Frontal cortex (tissue), 4 donors: ENCODE measurements around the gene CDHR3. TPM values are rescaled to one million over a fixed set of nuclear protein-coding genes. Genes with fewer than 3 reads are reported as not detected.

Experiments used
- DNase-seq, 2 donors: peaks; one replicate each; pipeline ENCODE4 v3.0.0; 2012; ENCODE audit warnings: low spot score in 2 of 2
- FAIRE-seq: peaks from 2 replicates; lab custom pipeline; 2012; peaks lifted over from hg19 to GRCh38; lab: Jason Lieb, UNC
- total RNA-seq: library from RNA; depleted of rRNA; stranded (reverse); fragments of >200 nt; gene quantifications from one replicate; pipeline ENCODE4 v1.2.3, GENCODE V29; 2014
- donor health status: control.
- donor health status: control.
- donor health status: control.

CDHR3 gene
- total RNA-seq, 1 donor from 2014 or later, result 11.4 TPM

DNA sequence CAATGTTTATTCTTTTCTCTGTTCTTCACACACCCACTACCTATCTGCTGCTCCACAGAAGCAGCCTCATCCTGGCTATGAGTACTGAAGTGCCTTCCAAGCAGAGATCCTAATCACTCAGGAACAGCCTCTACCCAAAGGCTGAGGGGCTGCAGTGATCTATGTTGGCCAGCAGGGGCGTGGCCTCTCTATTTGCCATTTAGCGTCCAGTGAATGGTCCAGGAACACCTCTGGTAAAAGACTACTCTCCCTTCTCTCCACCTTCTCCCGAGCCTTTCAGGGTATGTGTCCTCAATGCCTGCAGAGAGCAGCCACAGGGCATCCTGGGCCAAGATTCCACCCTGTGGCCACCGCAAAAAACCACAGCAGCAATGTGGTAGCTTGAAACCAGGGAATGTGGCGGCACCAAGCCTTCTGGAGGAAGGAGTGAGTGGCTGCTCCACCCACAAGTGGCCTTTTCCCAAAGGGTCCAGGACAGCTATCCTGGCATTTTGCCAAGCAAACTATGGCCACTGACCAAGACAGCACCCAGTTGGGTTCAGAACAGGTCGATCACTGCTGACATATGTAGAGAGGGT is 78.2 kb downstream of the CDHR3 start:
- DNase-seq (peak in 1 of 2 donors; percentile 47), FAIRE-seq (no peak)

DNA sequence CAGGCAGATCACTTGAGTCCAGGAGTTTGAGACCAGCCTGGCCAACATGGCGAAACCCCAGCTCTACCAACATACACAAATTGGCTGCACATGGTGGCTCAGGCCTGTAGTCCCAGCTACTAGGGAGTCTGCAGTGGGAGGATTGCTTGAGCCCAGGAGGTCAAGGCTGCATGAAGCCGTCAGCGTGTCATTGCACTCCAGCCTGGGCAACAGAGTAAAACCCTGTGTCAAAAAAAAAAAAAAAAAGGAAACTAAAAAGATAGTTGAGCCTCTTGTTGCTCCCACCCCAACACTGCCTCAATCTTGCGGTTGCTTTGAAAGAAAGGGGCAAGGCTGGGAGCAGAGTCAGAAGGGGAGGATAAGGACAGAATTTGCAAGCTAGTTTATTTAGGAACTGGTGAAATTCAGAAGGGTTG is 79.1 kb downstream of the CDHR3 start:
- no peak for FAIRE-seq
- no peak for DNase-seq

DNA sequence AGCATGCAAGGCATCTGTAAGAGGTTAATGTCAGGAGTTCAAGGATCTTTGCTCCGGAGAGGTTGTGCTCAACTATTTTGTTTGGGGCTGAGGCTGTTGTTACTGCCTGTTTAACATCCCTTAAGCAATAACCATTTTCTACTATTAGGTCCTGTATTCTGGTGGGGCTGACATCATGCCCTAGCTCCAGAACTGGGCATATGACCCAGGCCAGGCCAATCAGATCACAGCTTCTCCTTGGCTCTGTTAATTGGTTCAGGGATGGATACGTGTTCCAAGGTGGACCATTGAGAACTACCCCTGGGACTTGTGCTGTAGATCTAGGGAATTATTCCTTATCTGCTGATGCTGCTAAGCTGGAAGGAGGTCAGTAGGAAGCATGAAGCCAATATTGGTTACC is 82.1 kb downstream of the CDHR3 start:
- FAIRE-seq (no peak), DNase-seq (no peak)

DNA sequence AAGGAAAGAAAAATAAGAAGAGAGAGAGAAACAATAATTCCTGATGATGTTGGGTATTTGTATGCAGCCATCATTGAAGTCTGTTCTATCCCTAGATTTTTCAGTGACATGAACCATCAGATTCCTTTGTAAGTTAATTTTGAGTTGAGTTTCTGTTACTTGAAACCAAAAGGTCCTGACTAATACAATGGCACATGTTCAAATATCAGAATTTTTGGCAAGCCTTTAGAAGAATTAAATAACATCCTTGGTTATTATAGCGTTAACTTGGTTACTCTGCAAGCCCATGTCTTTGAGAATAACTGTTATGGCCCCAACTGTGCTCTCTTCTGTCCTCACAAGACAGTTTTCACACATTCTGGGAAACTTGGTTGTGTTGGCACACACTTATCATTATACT is 82.5 kb downstream of the CDHR3 start:
- no peak for FAIRE-seq

DNA sequence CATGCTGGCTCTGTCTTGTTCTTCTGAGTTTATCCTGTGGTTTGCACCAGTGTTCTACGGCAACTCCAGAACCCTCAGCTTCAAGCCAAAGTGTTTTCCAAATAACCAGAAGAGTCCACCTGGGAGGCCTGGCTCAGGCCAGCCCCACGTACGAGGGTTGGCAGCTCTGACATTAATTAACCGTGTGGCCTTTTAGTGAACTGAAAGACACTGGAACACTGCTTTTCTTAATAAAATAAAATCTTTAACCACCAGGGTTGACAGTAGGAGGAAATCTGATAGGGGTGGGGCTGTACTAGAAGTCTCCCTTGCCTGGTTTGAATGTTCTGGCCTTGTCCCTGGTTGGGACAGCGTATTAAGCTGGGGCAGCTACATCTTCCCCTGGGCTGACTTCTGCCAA is 84.1 kb downstream of the CDHR3 start:
- DNase-seq, result no peak

More for the DNA sequence above, 82.5 kb downstream of the CDHR3 start:
- no peak for DNase-seq

DNA sequence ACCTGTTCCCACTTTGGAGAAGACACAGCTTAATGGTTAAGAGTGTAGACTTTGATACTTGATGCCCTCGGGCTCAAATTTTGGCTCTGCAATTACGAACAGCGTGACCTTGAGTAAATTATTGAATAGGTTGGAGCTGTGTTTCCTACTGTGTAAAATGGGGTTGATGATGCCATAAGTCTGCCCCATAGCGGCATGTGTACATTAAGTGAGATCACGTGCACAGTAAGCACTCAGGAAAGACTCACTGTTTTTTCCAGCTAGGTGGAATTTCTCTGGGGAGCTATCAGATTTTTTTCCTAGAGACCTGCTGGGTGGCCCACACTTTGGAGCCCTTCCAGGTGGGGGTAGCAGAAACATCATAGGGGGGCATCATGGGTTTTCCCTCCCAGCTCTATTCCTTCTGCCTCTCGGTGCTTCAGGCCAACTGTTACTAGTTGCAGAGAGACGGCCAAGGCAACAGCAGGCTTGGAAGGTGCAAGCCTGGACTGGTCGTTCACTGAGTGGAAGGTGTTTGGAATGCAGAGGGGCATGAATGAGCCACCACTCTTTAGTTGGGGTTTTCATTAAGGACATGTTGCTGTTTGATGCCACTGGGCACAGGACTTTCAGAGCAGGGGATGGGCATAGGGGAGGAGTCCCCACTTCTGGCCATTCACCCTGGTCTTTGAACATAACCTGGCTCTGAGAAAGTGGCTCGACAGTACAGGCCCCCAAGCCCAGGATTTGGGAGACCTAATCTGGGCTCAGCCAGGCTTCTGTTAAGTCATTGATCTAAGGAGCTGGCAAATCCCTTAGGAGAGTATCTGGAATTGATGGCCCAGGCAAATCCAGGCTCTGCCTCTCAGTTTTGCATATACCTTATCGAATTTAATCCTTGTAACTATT is 85.0 kb downstream of the CDHR3 start:
- FAIRE-seq (no peak), DNase-seq (no peak)

More for the DNA sequence above, 84.1 kb downstream of the CDHR3 start:
- no peak for FAIRE-seq

DNA sequence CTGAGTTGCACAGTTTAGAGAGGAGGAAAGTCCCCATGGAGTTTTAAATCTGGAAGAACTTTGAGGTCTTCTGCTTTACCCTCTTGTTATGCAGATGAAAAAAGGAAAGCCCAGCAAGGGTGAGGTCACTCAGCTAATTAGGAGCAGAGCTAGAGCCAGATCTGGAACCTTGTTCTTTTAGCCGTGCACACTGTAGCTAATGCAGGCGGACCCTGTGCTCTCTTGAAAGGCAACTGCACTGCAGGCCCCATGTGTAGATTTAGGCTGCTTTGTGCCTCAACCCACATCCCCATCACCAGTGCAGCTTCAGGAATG is 85.6 kb downstream of the CDHR3 start:
- DNase-seq, result no peak
- no peak for FAIRE-seq

DNA sequence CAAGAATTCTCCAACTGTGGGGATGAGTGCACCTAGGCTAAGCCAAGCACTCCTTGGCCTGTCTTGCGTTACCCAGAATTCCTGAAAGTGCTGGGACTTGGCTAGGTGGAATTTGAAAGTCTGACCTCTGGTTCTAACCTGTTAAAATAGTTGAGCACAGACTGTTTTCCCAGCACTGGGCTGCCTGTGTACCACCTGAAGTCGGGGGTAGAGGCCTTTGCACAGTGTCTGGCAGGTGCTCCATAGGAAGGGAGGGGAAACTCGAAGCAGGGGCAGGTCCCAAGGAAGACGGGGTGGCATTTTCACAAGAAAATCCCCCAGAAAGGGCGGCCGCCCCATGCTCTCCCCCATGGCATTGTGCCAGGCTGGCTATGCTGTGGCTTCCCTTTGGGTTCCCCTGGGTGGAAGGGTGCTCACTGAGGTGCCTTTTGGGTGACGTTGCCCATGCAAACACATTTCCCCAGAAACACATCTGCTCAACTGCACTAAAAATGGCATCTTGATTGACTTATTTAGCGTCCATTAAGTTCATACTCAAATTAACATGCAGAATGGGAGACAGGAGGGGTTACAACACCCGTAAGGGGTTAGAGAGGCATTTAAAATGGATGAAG is 86.2 kb downstream of the CDHR3 start:
- DNase-seq, result no peak
- FAIRE-seq, result no peak

DNA sequence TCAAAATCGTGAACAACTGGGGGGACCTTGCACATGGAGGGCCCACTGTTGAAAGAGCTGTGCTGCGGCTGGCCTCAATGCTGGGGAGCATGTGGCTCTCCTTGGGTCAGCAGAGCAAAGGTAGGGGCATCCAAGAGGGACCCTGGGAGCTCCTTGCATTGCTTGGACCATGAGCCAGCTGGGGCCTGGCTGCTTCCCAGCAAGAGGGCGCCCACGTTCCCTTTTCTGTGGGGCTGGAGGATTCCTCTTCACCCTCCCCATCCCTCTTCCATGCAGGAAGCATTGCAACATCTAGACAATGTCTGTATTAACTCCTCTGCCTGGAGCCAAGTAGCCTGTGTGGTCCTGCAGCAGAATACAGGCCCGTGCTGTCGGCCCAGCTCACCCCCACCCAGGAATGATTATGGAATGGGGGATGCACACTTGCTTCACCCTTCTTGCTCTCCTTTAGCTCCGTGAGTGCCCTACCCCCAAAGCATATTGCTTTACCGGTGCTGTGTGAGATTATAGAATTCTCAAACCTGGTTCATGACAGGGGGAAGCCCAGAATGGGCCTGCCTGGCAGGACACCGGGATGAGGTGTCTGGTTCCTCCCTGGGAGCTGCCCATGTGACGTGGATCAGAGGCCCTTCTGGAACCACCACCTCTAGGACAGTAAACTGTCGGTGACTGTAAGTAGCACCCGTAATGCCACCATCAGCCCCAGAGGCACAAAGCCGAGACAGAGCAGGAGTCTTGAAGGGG is 87.1 kb downstream of the CDHR3 start:
- FAIRE-seq (no peak), DNase-seq (no peak)

DNA sequence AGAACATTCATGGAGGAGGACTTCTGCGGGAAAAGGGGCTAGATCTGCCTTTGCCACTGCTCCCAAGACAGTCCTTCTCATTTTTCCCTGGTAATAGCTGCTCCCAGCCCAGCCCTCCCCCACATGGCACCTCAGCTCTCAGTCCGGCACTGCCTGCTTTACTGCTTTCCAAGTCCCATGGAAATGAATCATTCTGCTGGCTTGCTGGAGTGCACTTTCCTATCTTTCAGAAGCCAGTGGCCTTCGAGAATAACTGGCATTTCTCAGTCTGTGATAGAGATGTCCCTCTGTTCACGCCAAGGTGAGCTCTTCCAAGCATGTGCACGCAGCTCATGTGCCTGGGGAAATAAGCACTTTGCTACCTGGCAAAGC is 87.7 kb downstream of the CDHR3 start:
- DNase-seq (no peak), FAIRE-seq (no peak)

DNA sequence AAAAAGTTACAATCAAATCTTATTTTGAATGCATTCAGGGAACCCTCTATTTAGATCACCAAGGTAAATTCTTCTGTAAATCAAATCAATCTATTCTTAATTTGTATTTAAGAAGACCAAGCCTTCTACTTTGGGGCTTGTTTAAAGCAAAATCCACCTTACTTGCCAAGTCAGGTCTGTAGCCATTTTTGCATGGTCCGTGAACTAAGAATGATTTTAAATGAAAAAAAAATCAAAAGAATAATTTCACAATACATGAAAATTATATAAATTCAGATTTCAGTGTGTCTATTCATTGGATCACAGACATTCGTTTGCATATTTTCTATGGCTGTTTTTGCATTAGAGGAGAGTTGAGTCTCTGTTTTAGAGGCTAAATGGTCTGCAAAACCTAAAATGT is 89.6 kb downstream of the CDHR3 start:
- no peak for FAIRE-seq
- DNase-seq, result no peak

DNA sequence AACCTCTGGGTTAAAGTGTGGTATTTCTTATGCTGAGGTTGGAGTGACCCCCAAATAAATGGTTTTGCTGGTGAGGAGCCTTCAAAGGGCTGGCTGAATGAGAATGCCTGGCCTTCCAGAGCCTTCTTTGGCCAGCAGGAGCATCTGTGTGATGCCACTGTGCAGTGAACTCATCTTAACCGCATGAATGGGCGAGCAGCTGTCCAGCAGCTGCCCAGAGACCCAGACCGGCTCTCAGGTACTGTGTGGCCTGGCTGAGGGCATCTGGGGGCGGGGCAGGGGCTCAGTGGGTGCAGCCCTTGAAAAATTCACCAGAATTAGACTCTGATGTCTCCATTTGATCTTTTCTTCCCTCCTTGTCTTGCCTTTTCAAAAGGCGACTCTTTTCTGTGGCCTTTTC is 90.0 kb downstream of the CDHR3 start:
- DNase-seq (no peak), FAIRE-seq (no peak)

DNA sequence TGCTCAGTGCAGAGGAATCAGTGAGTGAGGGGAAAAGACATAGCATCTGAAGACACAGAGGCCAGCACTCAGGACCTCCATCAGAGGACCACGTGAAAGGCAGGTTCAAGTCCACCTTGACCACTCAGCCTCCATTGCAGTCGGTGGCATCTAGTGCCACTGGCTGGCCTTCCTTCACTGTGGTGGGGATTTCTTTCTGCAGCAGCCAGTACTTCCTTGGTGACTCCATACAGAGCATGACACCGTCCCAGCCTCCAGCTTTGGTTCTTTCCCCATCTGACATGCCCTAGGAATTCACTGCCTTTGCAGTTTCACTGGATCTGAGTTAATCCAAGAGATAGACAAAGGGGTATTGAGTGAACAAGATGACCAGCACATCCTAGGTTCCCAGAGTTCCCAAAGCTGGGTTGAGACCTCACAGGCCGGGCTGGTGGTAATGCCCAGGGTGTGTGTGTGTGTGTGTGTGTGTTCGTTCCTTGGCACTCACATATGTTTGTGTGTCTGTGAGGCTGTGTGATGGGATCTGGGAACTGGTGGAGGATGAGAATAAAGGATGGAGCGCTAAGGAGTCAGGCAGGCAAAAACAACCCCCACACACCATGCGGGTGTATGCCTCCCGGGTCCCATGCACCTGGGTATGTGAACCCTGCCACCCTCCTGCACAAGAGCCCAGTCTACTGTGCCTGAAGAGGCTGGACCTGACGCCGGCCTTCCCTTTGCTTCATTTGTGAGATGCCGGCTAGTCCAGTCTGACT is 91.3 kb downstream of the CDHR3 start:
- no peak for FAIRE-seq

DNA sequence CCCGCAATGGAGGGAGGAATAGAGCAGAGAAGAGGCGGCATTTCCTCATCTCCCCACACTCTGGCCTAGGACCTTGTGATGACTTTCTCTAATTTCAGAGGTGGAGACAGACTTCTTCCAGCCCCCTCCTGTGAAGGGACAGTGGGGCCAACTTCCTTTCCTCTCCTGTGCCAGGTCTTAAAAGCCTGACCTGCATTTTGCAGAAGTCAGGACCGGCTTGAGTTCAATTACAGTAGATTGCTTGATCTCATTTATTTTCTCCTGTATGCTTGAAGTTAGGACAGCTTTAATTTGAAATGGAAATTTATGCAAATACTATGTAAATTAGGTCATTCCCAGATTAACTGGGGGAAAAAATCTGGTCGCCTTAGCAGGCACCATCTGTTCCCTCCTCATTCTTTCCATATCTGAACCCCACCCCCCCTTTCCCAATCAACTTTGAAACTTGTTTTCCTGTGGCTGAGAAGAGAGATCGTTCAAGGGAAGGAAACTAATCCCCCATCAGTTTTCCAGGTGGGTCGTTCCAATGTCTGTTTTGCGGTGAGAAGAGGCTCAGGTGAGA is 92.0 kb downstream of the CDHR3 start:
- no peak for DNase-seq
- FAIRE-seq, result no peak

More for the DNA sequence above, 91.3 kb downstream of the CDHR3 start:
- no peak for DNase-seq

DNA sequence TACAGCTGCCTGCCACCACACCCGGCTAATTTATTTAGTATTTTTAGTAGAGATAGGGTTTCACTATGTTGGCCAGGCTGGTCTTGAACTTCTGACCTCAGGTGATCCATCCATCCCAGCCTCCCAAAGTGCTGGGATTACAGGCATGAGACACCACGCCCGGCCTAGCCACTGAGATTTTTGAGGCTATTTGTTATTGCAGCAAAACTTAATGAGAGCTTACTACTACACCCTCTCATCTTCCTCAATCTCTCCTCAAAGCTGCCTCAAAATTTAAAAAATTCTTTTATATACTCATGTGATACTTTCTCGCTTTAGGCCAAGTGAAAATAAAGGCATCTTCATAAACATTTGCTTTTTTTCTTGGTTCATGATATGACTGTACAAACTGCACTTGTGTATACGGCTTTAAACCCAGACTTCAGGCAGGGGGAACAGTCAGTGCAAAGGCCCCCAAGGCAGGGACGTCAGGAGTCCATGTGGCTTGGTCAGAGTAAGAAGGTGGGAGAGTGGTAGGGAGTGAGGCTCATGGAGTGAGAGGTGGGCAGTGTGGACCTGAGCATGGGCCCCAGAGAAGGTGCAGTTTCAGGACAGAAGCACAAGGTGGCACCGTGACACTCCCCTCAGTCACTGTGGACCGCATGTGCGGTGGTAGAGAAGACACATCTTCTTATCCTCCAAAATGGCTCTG is 93.6 kb downstream of the CDHR3 start:
- FAIRE-seq, result no peak
- DNase-seq, result peak; percentile 46 to 76

DNA sequence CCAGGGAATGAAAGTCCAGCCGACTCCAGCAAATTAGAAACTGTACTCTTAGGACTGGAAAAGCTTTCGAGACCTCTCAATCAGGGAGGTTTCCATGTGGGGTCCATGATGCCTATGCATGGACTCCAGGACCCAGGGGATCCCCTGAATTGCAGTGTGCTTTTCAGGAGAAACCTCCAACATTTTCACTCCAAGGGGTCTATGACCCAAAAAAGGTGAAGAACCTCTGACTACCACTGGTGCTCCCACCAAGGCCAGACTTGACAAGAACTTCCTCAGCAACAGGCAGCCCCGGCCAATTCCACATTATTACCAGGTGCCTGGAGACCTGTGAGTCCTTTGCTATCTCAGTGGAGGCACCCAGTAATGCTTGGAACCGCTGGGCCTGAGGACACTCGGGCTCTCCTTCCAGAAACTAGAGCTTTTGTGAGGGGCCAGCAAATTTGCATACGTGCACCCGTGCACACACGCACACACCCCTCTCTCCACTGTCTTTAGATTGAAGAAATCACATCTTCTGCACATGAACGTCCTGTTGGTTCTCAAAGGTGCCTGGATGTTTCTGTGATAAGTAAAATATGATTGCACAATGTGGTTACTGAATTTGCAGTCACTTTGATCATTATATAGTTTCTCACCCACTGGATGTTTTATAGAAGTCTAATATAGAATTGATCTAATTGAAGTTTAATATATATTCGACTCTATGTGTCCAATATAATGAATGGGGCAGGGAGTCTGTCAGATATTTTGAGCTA is 94.3 kb downstream of the CDHR3 start:
- no peak for FAIRE-seq
- DNase-seq, result no peak

DNA sequence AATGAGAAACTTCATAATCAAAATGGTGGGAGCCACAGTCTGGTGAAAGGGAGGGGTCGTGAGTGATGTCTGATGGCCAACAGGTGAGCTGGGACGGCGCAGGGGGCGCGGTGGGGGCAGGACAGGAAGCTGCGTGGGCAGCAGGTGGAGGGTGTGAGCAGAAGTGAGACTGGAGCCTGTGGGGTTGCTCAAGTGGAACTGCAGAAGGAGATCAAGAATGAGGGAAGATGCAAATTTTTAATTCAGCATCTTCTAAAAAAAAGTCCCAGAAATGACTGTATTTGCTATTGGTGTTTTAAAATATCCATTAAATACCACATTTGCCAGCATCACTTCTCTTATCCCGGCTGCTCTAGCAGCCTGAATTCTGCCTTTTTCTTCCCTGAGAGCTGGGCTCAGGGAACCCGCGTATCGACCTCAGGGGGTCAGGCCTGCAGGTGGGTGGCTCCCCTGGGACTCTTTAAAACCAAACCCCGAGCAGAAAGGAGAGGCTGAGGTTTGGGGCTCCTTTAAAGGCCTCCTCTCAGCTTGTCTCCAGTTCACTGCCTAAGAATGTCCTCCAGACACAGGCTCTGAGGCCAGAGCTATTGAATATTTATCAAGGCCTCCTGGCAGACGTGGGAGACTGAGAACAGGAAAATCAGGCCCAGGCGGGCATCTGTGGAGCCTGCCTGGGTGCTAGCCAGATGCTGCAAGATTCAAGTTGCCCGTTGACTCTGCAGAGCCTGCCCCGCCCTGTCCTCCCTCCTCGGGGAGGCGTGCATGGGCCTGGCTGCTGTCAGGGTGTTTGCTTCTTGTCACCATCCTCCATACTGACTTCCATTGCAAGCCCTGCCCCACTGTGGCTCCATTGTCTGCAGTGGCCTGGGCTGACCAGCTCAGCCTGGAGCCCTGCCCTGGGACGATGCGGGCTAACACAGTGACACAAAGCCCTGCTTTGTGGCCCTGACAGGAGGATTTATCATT is 95.2 kb downstream of the CDHR3 start:
- DNase-seq (peak; percentile 48 to 51), FAIRE-seq (no peak)
